ENCODE results near the gene MCRIP1. TPM values are rescaled to one million over a fixed set of nuclear protein-coding genes. Genes with fewer than 3 reads are reported as not detected.

Gene MCRIP1
- total and polyA plus RNA-seq, 2 experiments from 2014 or later, result 66.1 to 118 TPM

DNA sequence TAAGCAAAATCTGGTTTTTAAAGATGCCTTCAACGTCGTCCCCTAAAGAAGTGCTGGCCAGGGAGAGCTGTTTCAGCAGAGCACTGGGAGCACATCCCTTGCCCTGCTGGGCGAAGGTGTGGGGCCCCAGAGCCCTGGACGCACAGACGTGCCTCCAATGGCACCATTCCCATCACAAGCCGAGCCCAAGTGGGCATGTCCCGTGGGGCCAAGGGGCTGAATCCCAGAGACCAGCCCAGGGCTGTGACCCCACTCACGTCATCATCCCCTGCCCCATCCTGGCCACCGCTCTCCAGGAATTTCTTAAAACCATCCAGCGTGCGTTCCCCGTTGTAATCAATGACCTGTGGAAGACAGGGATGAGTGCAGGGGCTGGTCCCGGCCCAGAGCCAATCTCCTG lies 11.8 kb upstream of the MCRIP1 start:
- 91% methylated on average over 13 of the region's 13 CpGs for WGBS (ENCODE audit: low lambda C conversion rate, missing lambda C conversion rate)
- Histone ChIP-seq H3K9me3 (ENCODE audit: low read depth) (no peaks in the 10 kb centered on the region), H2AFZ (no peak overlapping the region), H3K79me2 (no peaks in the 10 kb centered on the region), H3K27me3 (no peaks in the 10 kb centered on the region), H3K4me1 (ENCODE audit: insufficient read depth) (no peaks in the 10 kb centered on the region), H3K27ac (no peak overlapping the region), H3K36me3 (replicated peaks; ENCODE audit: insufficient read depth, low read depth) (no peaks in the 10 kb centered on the region), H3K4me3 (no peak overlapping the region), H3K9me2 (replicated peaks; ENCODE audit: insufficient read depth) (no peaks in the 10 kb centered on the region), H3K4me2 (no peak overlapping the region), H4K20me1 (ENCODE audit: insufficient read depth, poor library complexity, severe bottlenecking) (no peaks in the 10 kb centered on the region)
- TF ChIP-seq CTCF (IDR thresholded peaks at IDR 0.05; ENCODE audit: poor library complexity), result no peak
- TF ChIP-seq EZH2 (IDR thresholded peaks at IDR 0.05; ENCODE audit: borderline replicate concordance), result no peak
- no peak for TF ChIP-seq EZH2phosphoT487 (IDR thresholded peaks at IDR 0.05; ENCODE audit: low read depth, severe bottlenecking, unreplicated experiment)
- no peak for DNase-seq (ENCODE audit: low spot score)

- Histone ChIP-seq H3K4me2 (no peak overlapping the region), H3K4me1 (ENCODE audit: insufficient read depth) (no peaks in the 10 kb centered on the region), H3K36me3 (replicated peaks; ENCODE audit: insufficient read depth, low read depth) (no peaks in the 10 kb centered on the region), H3K27me3 (no peaks in the 10 kb centered on the region), H2AFZ (no peak overlapping the region), H4K20me1 (ENCODE audit: insufficient read depth, poor library complexity, severe bottlenecking) (no peaks in the 10 kb centered on the region), H3K4me3 (no peak overlapping the region), H3K9me2 (replicated peaks; ENCODE audit: insufficient read depth) (no peaks in the 10 kb centered on the region), H3K27ac (no peak overlapping the region), H3K9me3 (ENCODE audit: low read depth) (no peaks in the 10 kb centered on the region), H3K79me2 (no peaks in the 10 kb centered on the region)
- TF ChIP-seq CTCF (IDR thresholded peaks at IDR 0.05; ENCODE audit: poor library complexity) (no peak), EZH2phosphoT487 (IDR thresholded peaks at IDR 0.05; ENCODE audit: low read depth, severe bottlenecking, unreplicated experiment) (no peak), EZH2 (IDR thresholded peaks at IDR 0.05; ENCODE audit: borderline replicate concordance) (no peak)
- WGBS (ENCODE audit: low lambda C conversion rate, missing lambda C conversion rate), result 96% methylated on average over 14 of the region's 14 CpGs
- DNase-seq (ENCODE audit: low spot score), result no peak
These were observed 11.3 kb upstream of the MCRIP1 start for GRCh38 chr17:81844327-81844851.

DNA sequence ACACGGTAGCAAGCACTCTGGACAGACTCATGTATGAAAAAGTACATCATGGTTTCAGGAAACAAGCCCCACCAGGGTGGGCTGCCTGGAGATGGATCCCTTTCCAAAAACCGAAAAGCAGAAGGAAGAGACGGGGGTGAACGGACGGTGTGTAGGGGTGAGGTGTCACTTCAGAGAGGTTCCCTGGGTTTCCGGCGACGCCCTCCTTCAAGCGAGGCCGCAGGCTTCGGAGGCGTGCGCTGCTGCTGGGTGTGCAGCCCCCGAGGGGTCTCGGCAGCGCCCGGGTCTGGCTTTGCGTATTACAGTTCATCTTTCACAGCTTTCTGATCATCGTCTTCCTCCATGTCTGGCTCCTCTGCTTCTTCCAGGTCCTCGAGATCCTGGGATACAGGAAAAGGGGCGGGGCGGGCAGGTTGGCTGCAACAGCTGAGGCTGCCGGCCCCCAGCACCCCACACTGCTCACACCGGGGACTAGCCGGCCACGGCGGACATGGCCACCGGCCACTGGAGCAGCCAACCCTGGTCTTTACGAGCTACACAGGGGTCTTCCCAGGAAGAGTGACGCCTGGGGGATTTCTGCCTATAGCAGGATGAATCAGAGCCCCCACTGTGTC lies 10.7 kb upstream of the MCRIP1 start:
- Histone ChIP-seq H3K4me1 (ENCODE audit: insufficient read depth) (no peaks in the 10 kb centered on the region), H2AFZ (no peak overlapping the region), H4K20me1 (ENCODE audit: insufficient read depth, poor library complexity, severe bottlenecking) (no peaks in the 10 kb centered on the region), H3K79me2 (no peaks in the 10 kb centered on the region), H3K9me3 (ENCODE audit: low read depth) (no peaks in the 10 kb centered on the region), H3K36me3 (replicated peaks; ENCODE audit: insufficient read depth, low read depth) (no peaks in the 10 kb centered on the region), H3K9me2 (replicated peaks; ENCODE audit: insufficient read depth) (no peaks in the 10 kb centered on the region), H3K4me2 (no peak overlapping the region), H3K27ac (no peak overlapping the region), H3K27me3 (no peaks in the 10 kb centered on the region), H3K4me3 (no peak overlapping the region)
- TF ChIP-seq CTCF (IDR thresholded peaks at IDR 0.05; ENCODE audit: poor library complexity), result no peak
- no peak for TF ChIP-seq EZH2 (IDR thresholded peaks at IDR 0.05; ENCODE audit: borderline replicate concordance)
- TF ChIP-seq EZH2phosphoT487 (IDR thresholded peaks at IDR 0.05; ENCODE audit: low read depth, severe bottlenecking, unreplicated experiment), result no peak
- WGBS (ENCODE audit: low lambda C conversion rate, missing lambda C conversion rate), result 98% methylated on average over 30 of the region's 30 CpGs
- no peak for DNase-seq (ENCODE audit: low spot score)
